Tracheal epithelial cell (primary cell): Measurements from ENCODE around the gene CD37. TPM values are rescaled to one million over a fixed set of nuclear protein-coding genes. Genes with fewer than 3 reads are reported as not detected.

Experiments used
- total RNA-seq: library from RNA; depleted of rRNA; stranded (reverse); fragments of >200 nt; gene quantifications from 2 replicates; pipeline ENCODE4 v1.2.1, GENCODE V29; 2014

The CD37 gene
- total RNA-seq, result 0.21 TPM in 1 of 2 replicates, not detected in the other

GRCh38 chr19:49335071-49335783 is at the start of gene CD37:
Gene CD37, plus strand, starts transcription at chr19:49335406. Its CDS starts 135 bp downstream, at chr19:49335541.

GRCh38 chr19:49324801-49325576 is 10.2 kb upstream of the CD37 start, which contains the start of gene SLC6A16:
Gene SLC6A16, minus strand, starts transcription at chr19:49325191. Its CDS starts 13,844 bp downstream, at chr19:49311347.

GRCh38 chr19:49362048-49362928 is 27.1 kb downstream of the CD37 start, which contains the start of gene TEAD2:
Gene TEAD2, minus strand, starts transcription at chr19:49362416. Its CDS starts 2,341 bp downstream, at chr19:49360075.

GRCh38 chr19:49363268-49364082 is 28.3 kb downstream of the CD37 start, which contains the start of gene DKKL1:
Gene DKKL1, plus strand, starts transcription at chr19:49363877. Its CDS starts 122 bp downstream, at chr19:49363999.

GRCh38 chr19:49387936-49388372 is 52.7 kb downstream of the CD37 start, which contains the start of gene KASH5:
Gene KASH5, plus strand, starts transcription at chr19:49388249. Its CDS starts 2,635 bp downstream, at chr19:49390884.

Other genes starting within 250 kb of the CD37 start
- 79.5 and 91.6 TPM in 2 replicates for gene SNRNP70, start 250.0 kb upstream of the CD37 start, total RNA-seq
- gene LIN7B, start 221.0 kb upstream of the CD37 start, total RNA-seq, result 2.6 and 10.1 TPM in 2 replicates
- gene C19orf73, start 216.3 kb upstream of the CD37 start, total RNA-seq, result 0.48 and 2.8 TPM in 2 replicates
- gene PPFIA3, start 215.9 kb upstream of the CD37 start, total RNA-seq, result 0.85 and 2.9 TPM in 2 replicates
- not detected in 2 replicates for gene HRC, start 180.0 kb upstream of the CD37 start, total RNA-seq
- gene TRPM4, start 177.6 kb upstream of the CD37 start, total RNA-seq, result 17.7 and 21.2 TPM in 2 replicates
- gene SLC6A16, start 10.2 kb upstream of the CD37 start, total RNA-seq, result under 0.01 TPM in 1 of 2 replicates, not detected in the other
- gene TEAD2, start 27.0 kb downstream of the CD37 start, total RNA-seq, result 13.6 and 35.2 TPM in 2 replicates
- gene DKKL1, start 28.5 kb downstream of the CD37 start, total RNA-seq, result under 0.01 TPM in 1 of 2 replicates, not detected in the other
- gene KASH5, start 52.8 kb downstream of the CD37 start, total RNA-seq, result not detected in 2 replicates
- not detected in 2 replicates for gene PTH2, start 88.0 kb downstream of the CD37 start, total RNA-seq
- gene GFY, start 90.0 kb downstream of the CD37 start, total RNA-seq, result not detected in 2 replicates
- gene SLC17A7, start 106.1 kb downstream of the CD37 start, total RNA-seq, result not detected in 2 replicates
- gene PIH1D1, start 116.4 kb downstream of the CD37 start, total RNA-seq, result 98.9 and 148 TPM in 2 replicates
- 23.7 and 48.0 TPM in 2 replicates for gene ALDH16A1, start 117.8 kb downstream of the CD37 start, total RNA-seq
- gene FLT3LG, start 138.8 kb downstream of the CD37 start, total RNA-seq, result not detected in 2 replicates
- gene RPL13A, start 152.2 kb downstream of the CD37 start, total RNA-seq, result 6,353 and 8,609 TPM in 2 replicates
- 5,302 and 8,401 TPM in 2 replicates for gene RPS11, start 161.0 kb downstream of the CD37 start, total RNA-seq
- 25.8 and 32.6 TPM in 2 replicates for gene FCGRT, start 177.3 kb downstream of the CD37 start, total RNA-seq
- gene RCN3, start 192.6 kb downstream of the CD37 start, total RNA-seq, result 1.7 and 1.9 TPM in 2 replicates
- gene NOSIP, start 245.2 kb downstream of the CD37 start, total RNA-seq, result 63.5 and 88.0 TPM in 2 replicates
- 6.0 and 7.2 TPM in 2 replicates for gene PRRG2, start 245.9 kb downstream of the CD37 start, total RNA-seq